MM.1S (cell line): ENCODE data around the gene CARNS1.

Source experiments
- DNase-seq: peaks from one replicate; pipeline ENCODE4 v3.0.0-alpha.2; 2015
- H2AFZ ChIP-seq: fragments of 300-600 bp; sonication (generic); 2 replicates; pipeline ENCODE4 v1.6.0; 2016; ENCODE audit warnings: antibody characterized with exemption, low read length
- H3F3A ChIP-seq: fragments of 300-600 bp; sonication (generic); 2 replicates; pipeline ENCODE4 v1.6.1; 2016; ENCODE audit warnings: mild to moderate bottlenecking, antibody characterized with exemption, low read length, moderate library complexity, mixed read lengths; ENCODE audit not compliant: insufficient read depth
- H3K27ac ChIP-seq: fragments of 300-600 bp; sonication (generic); 2 replicates; pipeline ENCODE4 v1.5.1; 2016; ENCODE audit warnings: mild to moderate bottlenecking, low read length
- H3K27me3 ChIP-seq: fragments of 300-600 bp; sonication (generic); replicated peaks from 2 replicates; pipeline ENCODE4 v1.6.0; 2016; ENCODE audit warnings: low read length; ENCODE audit not compliant: insufficient read depth
- H3K36me3 ChIP-seq: fragments of 300-600 bp; sonication (generic); replicated peaks from 2 replicates; pipeline ENCODE4 v1.6.1; 2016; ENCODE audit warnings: mild to moderate bottlenecking, low read length, mixed read lengths; ENCODE audit not compliant: insufficient read depth
- H3K4me1 ChIP-seq: fragments of 300-600 bp; sonication (generic); 2 replicates; pipeline ENCODE4 v1.6.1; 2016; ENCODE audit warnings: low read length, mixed read lengths
- H3K4me2 ChIP-seq: fragments of 300-600 bp; sonication (generic); 2 replicates; pipeline ENCODE4 v1.6.0; 2016; ENCODE audit warnings: low read depth, low read length
- H3K4me3 ChIP-seq: fragments of 300-600 bp; sonication (generic); 2 replicates; pipeline ENCODE4 v1.5.1; 2016; ENCODE audit warnings: low read length, mixed read lengths
- H3K79me2 ChIP-seq: fragments of 300-600 bp; sonication (generic); 2 replicates; pipeline ENCODE4 v1.6.1; 2016; ENCODE audit warnings: mixed run types, low read length, mixed read lengths
- H3K9ac ChIP-seq: fragments of 300-600 bp; sonication (generic); 2 replicates; pipeline ENCODE4 v1.6.1; 2016; ENCODE audit warnings: low read length, mixed read lengths
- H3K9me2 ChIP-seq: fragments of 300-600 bp; sonication (generic); replicated peaks from 2 replicates; pipeline ENCODE4 v1.6.1; 2016; ENCODE audit warnings: mild to moderate bottlenecking, low read length, mixed read lengths; ENCODE audit not compliant: insufficient read depth
- H3K9me3 ChIP-seq: fragments of 300-600 bp; sonication (generic); replicated peaks from 2 replicates; pipeline ENCODE4 v1.6.1; 2016; ENCODE audit warnings: mild to moderate bottlenecking, low read length, mixed read lengths; ENCODE audit not compliant: insufficient read depth
- H4K20me1 ChIP-seq: fragments of 300-600 bp; sonication (generic); 2 replicates; pipeline ENCODE4 v1.6.1; 2016; ENCODE audit warnings: mild to moderate bottlenecking, low read length, moderate library complexity, mixed read lengths; ENCODE audit not compliant: insufficient read depth
- EZH2 ChIP-seq: fragments of 300-600 bp; sonication (generic); optimal IDR thresholded peaks from 2 replicates; pipeline ENCODE3; 2017; ENCODE audit warnings: low read depth, mild to moderate bottlenecking, antibody characterized with exemption, low read length, mixed read lengths
- EZH2phosphoT487 ChIP-seq: fragments of 300-600 bp; sonication (generic); IDR thresholded peaks from 2 replicates; pipeline ENCODE4 v1.6.1; 2018; ENCODE audit warnings: antibody characterized with exemption, low read length
- TF ChIP-seq, protein P1 (sequence below): fragments of 300-600 bp; sonication (generic); IDR thresholded peaks from 2 replicates; pipeline ENCODE4 v1.5.1; 2016; ENCODE audit warnings: antibody characterized with exemption, low read length, mixed read lengths

The CARNS1 gene

GRCh38 chr11:67410369-67410831 lies 5.1 kb upstream of the CARNS1 start:
- Histone ChIP-seq H3K27me3 (peaks cover 6% of the 10 kb centered on the region; the same call in 1 of the 2 replicates), H3K4me3 (no peak overlapping the region), H3K9ac (no peak overlapping the region), H3K4me2 (no peak overlapping the region), H3F3A (no peaks in the 10 kb centered on the region; the same call in 1 of the 2 replicates), H3K79me2 (no peaks in the 10 kb centered on the region), H3K36me3 (no peaks in the 10 kb centered on the region), H2AFZ (no peak overlapping the region), H3K4me1 (peaks cover 19% of the 10 kb centered on the region), H3K9me2 (no peaks in the 10 kb centered on the region), H3K9me3 (no peaks in the 10 kb centered on the region), H4K20me1 (no peaks in the 10 kb centered on the region), H3K27ac (no peak overlapping the region)
- TF ChIP-seq, protein P1, sequence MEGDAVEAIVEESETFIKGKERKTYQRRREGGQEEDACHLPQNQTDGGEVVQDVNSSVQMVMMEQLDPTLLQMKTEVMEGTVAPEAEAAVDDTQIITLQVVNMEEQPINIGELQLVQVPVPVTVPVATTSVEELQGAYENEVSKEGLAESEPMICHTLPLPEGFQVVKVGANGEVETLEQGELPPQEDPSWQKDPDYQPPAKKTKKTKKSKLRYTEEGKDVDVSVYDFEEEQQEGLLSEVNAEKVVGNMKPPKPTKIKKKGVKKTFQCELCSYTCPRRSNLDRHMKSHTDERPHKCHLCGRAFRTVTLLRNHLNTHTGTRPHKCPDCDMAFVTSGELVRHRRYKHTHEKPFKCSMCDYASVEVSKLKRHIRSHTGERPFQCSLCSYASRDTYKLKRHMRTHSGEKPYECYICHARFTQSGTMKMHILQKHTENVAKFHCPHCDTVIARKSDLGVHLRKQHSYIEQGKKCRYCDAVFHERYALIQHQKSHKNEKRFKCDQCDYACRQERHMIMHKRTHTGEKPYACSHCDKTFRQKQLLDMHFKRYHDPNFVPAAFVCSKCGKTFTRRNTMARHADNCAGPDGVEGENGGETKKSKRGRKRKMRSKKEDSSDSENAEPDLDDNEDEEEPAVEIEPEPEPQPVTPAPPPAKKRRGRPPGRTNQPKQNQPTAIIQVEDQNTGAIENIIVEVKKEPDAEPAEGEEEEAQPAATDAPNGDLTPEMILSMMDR = no peak
- no peak for TF ChIP-seq EZH2phosphoT487
- no peak for TF ChIP-seq EZH2
- no peak for DNase-seq

- no peaks in the 10 kb centered on the region for H3K9me2 ChIP-seq
- H2AFZ ChIP-seq = no peak overlapping the region
- H4K20me1 ChIP-seq = no peaks in the 10 kb centered on the region
- H3K36me3 ChIP-seq = no peaks in the 10 kb centered on the region
- H3F3A ChIP-seq = no peaks in the 10 kb centered on the region; the same call in 1 of the 2 replicates
- no peak overlapping the region for H3K4me2 ChIP-seq
- no peak overlapping the region for H3K9ac ChIP-seq
- no peaks in the 10 kb centered on the region for H3K79me2 ChIP-seq
- H3K27ac ChIP-seq = no peak overlapping the region
- H3K4me1 ChIP-seq = peaks cover 19% of the 10 kb centered on the region
- no peaks in the 10 kb centered on the region for H3K9me3 ChIP-seq
- no peak for DNase-seq
- H3K27me3 ChIP-seq = peaks cover 6% of the 10 kb centered on the region; the same call in 1 of the 2 replicates
- TF ChIP-seq EZH2 (no peak), EZH2phosphoT487 (no peak)
- TF ChIP-seq, protein P1 = no peak
- H3K4me3 ChIP-seq = no peak overlapping the region
Observed at GRCh38 chr11:67410984-67411784, 4.3 kb upstream of the CARNS1 start.

DNA sequence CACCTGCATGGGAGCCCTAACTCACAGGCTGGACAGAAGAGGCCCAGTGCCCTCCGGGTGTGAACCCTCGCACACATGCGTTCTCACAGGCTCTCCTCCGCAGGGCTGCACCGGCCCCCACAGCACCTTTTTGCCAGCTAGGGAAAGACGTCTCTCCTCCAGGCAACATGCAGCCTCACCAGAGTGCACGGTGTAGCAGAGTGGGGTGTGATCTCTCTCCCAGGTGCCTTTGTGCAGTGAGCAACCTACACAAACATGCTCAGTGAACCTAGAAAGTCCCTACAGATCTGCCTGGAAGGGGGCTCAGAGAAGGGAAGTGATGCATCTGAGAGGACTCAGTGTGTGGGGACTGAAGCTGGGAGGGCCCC lies 3.7 kb upstream of the CARNS1 start:
- no peaks in the 10 kb centered on the region for H3K79me2 ChIP-seq
- H3K36me3 ChIP-seq = no peaks in the 10 kb centered on the region
- peaks cover 6% of the 10 kb centered on the region; the same call in 1 of the 2 replicates for H3K27me3 ChIP-seq
- DNase-seq = no peak
- H3K4me1 ChIP-seq = peaks cover 19% of the 10 kb centered on the region
- H3K9me3 ChIP-seq = no peaks in the 10 kb centered on the region
- no peak overlapping the region for H3K27ac ChIP-seq
- no peak overlapping the region for H2AFZ ChIP-seq
- TF ChIP-seq EZH2 (no peak), EZH2phosphoT487 (no peak)
- TF ChIP-seq, protein P1 = no peak
- H3F3A ChIP-seq = no peaks in the 10 kb centered on the region; the same call in 1 of the 2 replicates
- H3K9me2 ChIP-seq = no peaks in the 10 kb centered on the region
- H3K4me2 ChIP-seq = no peak overlapping the region
- H3K9ac ChIP-seq = no peak overlapping the region
- no peak overlapping the region for H3K4me3 ChIP-seq
- H4K20me1 ChIP-seq = no peaks in the 10 kb centered on the region
